NCI-H2196 (cell line): ENCODE measurements around the gene MPDZ.
A peak's percentile ranks its signal among the peaks of the same experiment; 100 is the strongest.

ENCODE experiments used
- DNase-seq: peaks from one replicate; lab custom pipeline; 2025; ENCODE audit not compliant: unreplicated experiment; lab: John Stamatoyannopoulos, UW

Gene MPDZ

GRCh38 chr9:13090628-13091027 lies 188.9 kb downstream of the MPDZ start:
- DNase-seq: no peak

GRCh38 chr9:13089666-13090065 lies 189.8 kb downstream of the MPDZ start:
- no peak for DNase-seq

- DNase-seq: peak; percentile 82
These were observed 190.6 kb downstream of the MPDZ start for GRCh38 chr9:13088720-13089427.

GRCh38 chr9:13083963-13084528 lies 195.4 kb downstream of the MPDZ start:
- no peak for DNase-seq

- DNase-seq: no peak
These were observed 196.1 kb downstream of the MPDZ start for GRCh38 chr9:13083366-13083765.

GRCh38 chr9:13082796-13083195 lies 196.7 kb downstream of the MPDZ start:
- peak; percentile 53 for DNase-seq

GRCh38 chr9:13078164-13078563 lies 201.3 kb downstream of the MPDZ start:
- no peak for DNase-seq

- no peak for DNase-seq
These were observed 202.9 kb downstream of the MPDZ start for GRCh38 chr9:13076616-13077015.

GRCh38 chr9:13071921-13072320 lies 207.6 kb downstream of the MPDZ start:
- no peak for DNase-seq

- peak; percentile 58 for DNase-seq
These were observed 208.6 kb downstream of the MPDZ start for GRCh38 chr9:13070612-13071595.

- no peak for DNase-seq
These were observed 210.0 kb downstream of the MPDZ start for GRCh38 chr9:13069498-13069897.

GRCh38 chr9:13064676-13065075 lies 214.8 kb downstream of the MPDZ start:
- DNase-seq: no peak

GRCh38 chr9:13063880-13064459 lies 215.5 kb downstream of the MPDZ start:
- DNase-seq: no peak

- DNase-seq: no peak
These were observed 218.1 kb downstream of the MPDZ start for GRCh38 chr9:13061390-13061789.
